ENCODE data around the gene HIPK3. TPM values are rescaled to one million over a fixed set of nuclear protein-coding genes. Genes with fewer than 3 reads are reported as not detected.

The HIPK3 gene
- total and polyA plus RNA-seq, 10 of the 15 experiments (the other 5 are each of a cell fraction or from before 2014, with no cell fraction given), result 3.4 to 26.5 (median 13.6) TPM

- no TSS peak for BruUV-seq (replicated peaks)
- intact Hi-C loops (cut with micrococcal nuclease; ENCODE audit: unreplicated experiment) (no loop called here), in situ Hi-C loops (cut with MboI) (no loop called here)
- FAIRE-seq (no peak), DNase-seq (ENCODE audit: low read depth, low spot score) (no peak), ATAC-seq (no peak)
- Histone ChIP-seq H3K9me3 (replicated peaks; ENCODE audit: control insufficient read depth, insufficient read depth, low read length) (no peaks in the 10 kb centered on the region), H3K27ac (ENCODE audit: control insufficient read depth, insufficient read depth) (no peak overlapping the region), H2AFZ (ENCODE audit: control insufficient read depth, low read depth, low read length) (no peak overlapping the region), H3K27me3 (replicated peaks in 1 of 2; ENCODE audit: control insufficient read depth in 2 of 2, insufficient read depth in 2 of 2, low read length in 1 of 2) (no peaks in the 10 kb centered on the region; a peak in 2 of 4 replicates), H3K9ac (ENCODE audit: control insufficient read depth, insufficient read depth, low read length) (no peak overlapping the region), H3K4me2 (ENCODE audit: control insufficient read depth, insufficient read depth) (no peak overlapping the region), H3K79me2 (ENCODE audit: control insufficient read depth, insufficient read depth, low read length) (no peaks in the 10 kb centered on the region), H3K4me1 (ENCODE audit: control insufficient read depth, insufficient read depth, low read length) (no peaks in the 10 kb centered on the region), H3K36me3 (ENCODE audit: control insufficient read depth in 2 of 2, insufficient read depth in 2 of 2, low read length in 1 of 2) (no peaks in the 10 kb centered on the region), H4K20me1 (ENCODE audit: control insufficient read depth, insufficient read depth) (no peaks in the 10 kb centered on the region), H3K4me3 (no peak overlapping the region)
- POLR2A ChIA-PET, result no interaction called here
- RAD21 ChIA-PET (ENCODE audit: unreplicated experiment), result no interaction called here
- WGBS (ENCODE audit: insufficient coverage, insufficient replicate concordance, low lambda C conversion rate, missing lambda C conversion rate), result 49% methylated on average over 6 of the region's 6 CpGs
- CTCF ChIA-PET, result no interaction called here
- TF ChIP-seq NR2C1 (IDR thresholded peaks at IDR 0.05) (no peak), BACH1 (IDR thresholded peaks at IDR 0.05; ENCODE audit: borderline replicate concordance) (no peak), RB1 (IDR thresholded peaks at IDR 0.05; ENCODE audit: borderline replicate concordance) (no peak), IKZF1 (conservative IDR thresholded peaks at IDR 0.05) (no peak), SRF (IDR thresholded peaks at IDR 0.05; ENCODE audit: low read depth in 2 of 2, low read length in 2 of 2) (no peak), MEF2B (IDR thresholded peaks at IDR 0.05; ENCODE audit: partially characterized antibody, poor library complexity, severe bottlenecking) (no peak), ATF7 (IDR thresholded peaks at IDR 0.05; ENCODE audit: low read depth) (no peak), ZNF207 (IDR thresholded peaks at IDR 0.05; ENCODE audit: borderline replicate concordance) (no peak), SREBF1 (IDR thresholded peaks at IDR 0.05; ENCODE audit: low read length) (no peak), CHD4 (IDR thresholded peaks at IDR 0.05) (no peak), FOXM1 (IDR thresholded peaks at IDR 0.05; ENCODE audit: low read depth, low read length) (no peak), NFYB (IDR thresholded peaks at IDR 0.05; ENCODE audit: insufficient read depth, low read depth, low read length) (no peak), ZSCAN29 (IDR thresholded peaks at IDR 0.05) (no peak), NBN (IDR thresholded peaks at IDR 0.05) (no peak), WRNIP1 (IDR thresholded peaks at IDR 0.05; ENCODE audit: borderline replicate concordance, low read depth, low read length) (no peak)
- SMC1A ChIA-PET (ENCODE audit: uncharacterized antibody, unreplicated experiment), result interaction anchor here (1.1 kb wide), 1 partner anchor 9 kb away, joined by 3 read pairs; no protein-coding TSS in a partner anchor
Observed at GRCh38 chr11:33373636-33374035, 116.5 kb downstream of the HIPK3 start.
